Fibroblast of pulmonary artery (primary cell): ENCODE measurements around the gene CLCF1.
"Not testable (repeated sequence)": the region's sequence is repeated elsewhere in the genome, so short reads cannot be mapped to it uniquely, and the experiment has no call there.

Experiments used
- DNase-seq: peaks from one replicate; pipeline ENCODE4 v3.0.0-alpha.2; 2010; ENCODE audit warnings: low read depth
- H3K4me3 ChIP-seq: replicated peaks from 2 replicates; pipeline ENCODE4 v1.5.1; 2011; ENCODE audit warnings: low read depth, mild to moderate bottlenecking, control low read depth, low read length, moderate library complexity
- CTCF ChIP-seq: IDR thresholded peaks from 2 replicates; pipeline ENCODE4 v1.5.1; 2011; ENCODE audit warnings: mild to moderate bottlenecking, control low read depth, low read length, inconsistent platforms; ENCODE audit errors: missing control alignments

CLCF1 gene

GRCh38 chr11:67404515-67405195 lies 31.3 kb upstream of the CLCF1 start:
- no peak for DNase-seq
- TF ChIP-seq CTCF = no peak
- H3K4me3 ChIP-seq = no peak overlapping the region

DNA sequence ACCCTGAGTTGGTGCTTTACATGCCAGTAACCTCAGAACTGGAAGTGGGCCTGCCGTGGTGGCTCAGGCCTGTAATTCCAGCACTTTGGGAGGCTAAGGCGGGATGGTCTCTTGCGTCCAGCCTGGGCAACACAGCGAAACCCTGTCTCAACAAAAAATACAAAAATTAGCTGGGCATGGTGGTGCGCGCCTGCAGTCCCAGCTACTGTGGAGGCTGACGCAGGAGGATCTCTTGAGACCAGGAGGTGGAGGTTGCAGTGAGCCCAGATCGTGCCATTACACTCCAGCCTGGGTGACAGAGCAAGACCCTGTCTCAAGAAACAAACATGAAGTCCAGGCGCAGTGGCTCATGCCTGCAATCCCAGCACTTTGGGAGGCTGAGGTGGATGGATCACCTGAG lies 29.7 kb upstream of the CLCF1 start:
- not testable (repeated sequence) for H3K4me3 ChIP-seq, DNase-seq

DNA sequence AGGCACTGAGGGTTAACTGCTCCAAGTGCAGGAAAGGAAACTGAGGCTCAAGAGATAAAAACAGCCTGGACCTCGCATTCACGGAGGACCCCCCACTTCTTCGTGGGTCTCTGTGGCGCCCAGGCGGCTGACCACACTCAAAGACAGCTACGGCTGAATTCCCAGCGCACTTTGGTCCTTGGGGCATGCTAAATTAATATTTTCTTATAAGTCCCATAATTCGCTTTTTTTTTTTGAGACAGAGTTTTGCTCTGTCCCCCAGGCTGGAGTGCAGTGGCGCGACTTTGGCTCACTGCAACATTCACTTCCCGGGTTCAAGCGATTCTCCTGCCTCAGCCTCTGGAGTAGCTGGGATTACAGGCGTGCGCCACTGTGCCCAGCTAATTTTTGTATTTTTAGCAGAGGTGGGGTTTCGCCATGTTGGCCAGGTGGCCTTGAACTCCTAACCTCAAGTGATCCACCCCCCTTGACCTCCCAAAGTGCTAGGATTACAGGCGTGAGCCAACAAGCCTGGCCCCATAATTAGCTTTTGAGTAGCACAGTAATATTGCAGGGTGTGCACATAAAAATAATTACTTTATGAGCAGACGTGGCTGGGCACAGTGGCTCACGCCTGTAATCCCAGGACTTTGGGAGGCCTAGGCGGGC lies 28.9 kb upstream of the CLCF1 start:
- peak overlapping the region; percentile 44 for H3K4me3 ChIP-seq
- DNase-seq = not testable (repeated sequence)

- peak within 1 kb of the TSS; percentile 91 for H3K4me3 ChIP-seq
- TF ChIP-seq CTCF = no peak
- DNase-seq = peak; percentile 89
These were observed 28.2 kb upstream of the CLCF1 start, which contains the start of gene PPP1CA for GRCh38 chr11:67401495-67402191. Gene PPP1CA, minus strand, starts transcription at chr11:67401858. Its CDS starts 76 bp downstream, at chr11:67401782.

DNA sequence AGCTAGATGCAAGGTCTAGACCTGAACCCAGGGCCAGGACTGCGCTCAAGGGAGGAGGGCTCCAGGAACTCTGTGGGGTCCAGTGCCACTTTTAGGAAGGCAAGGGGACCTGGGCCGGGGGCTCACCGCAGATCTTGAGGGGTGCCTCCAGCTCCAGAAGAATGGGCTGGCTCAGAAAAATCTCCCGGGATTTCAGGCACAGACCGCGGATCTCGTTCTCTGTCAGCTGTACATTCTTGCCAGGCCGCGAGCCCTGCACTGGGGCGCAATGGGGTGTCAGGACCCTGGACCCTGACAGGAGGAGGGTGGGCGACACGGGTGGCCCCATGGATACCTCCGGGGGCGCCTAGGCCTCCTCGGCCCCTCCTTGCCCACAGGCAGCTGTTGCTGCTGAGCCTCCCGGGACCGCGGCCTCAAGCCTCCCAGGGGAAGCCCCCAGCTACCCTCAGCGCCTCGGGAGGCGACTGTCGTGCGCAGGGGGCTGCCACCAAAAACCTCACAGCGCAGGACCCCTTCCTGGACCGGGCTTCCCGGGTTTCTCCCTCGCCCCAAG lies 27.6 kb upstream of the CLCF1 start:
- no peak for DNase-seq
- peak overlapping the region; percentile 91 for H3K4me3 ChIP-seq
- TF ChIP-seq CTCF = no peak

DNA sequence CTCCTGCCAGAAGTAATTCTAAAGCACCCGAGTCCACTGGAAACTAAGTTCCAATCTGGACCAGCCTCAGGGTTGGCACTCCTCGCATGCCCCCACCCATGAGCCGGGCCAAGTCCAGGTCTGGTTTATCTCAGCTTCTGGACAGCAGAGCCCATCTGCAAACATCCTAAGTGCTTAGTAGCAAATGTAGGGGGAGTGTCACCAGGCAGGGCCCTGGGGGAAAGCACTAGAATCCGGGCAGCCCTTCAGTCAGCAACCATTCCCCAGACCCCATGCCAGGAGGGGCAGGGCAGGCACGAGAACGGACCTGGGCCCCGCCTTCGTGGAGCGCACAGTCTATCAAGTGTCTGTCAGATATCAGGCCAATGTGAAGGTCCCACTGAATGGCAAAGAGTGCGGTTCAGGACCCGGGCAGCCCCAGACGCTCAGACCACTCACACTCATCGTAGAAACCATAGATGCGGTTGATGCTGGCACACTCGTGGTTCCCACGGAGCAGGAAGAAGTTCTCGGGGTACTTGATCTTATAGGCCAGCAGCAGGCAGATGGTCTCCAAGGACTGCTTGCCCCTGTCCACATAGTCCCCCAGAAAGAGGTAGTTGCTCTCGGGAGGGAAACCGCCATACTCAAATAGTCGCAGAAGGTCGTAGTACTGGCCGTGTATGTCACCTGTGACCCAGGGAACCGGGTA lies 27.0 kb upstream of the CLCF1 start:
- no peak for DNase-seq
- peak overlapping the region; percentile 91 for H3K4me3 ChIP-seq
- no peak for TF ChIP-seq CTCF

- TF ChIP-seq CTCF = no peak
- DNase-seq = no peak
- H3K4me3 ChIP-seq = no peak overlapping the region
These were observed 25.5 kb upstream of the CLCF1 start for GRCh38 chr11:67398661-67399563.
